Hematopoietic multipotent progenitor cell treated with erythropoietin and hydrocortisone succinate and interleukin-3 and kit ligand, for 15 days (in vitro differentiated cells): ENCODE results near the gene LRRC74B.
"Not testable (repeated sequence)": the region's sequence is repeated elsewhere in the genome, so short reads cannot be mapped to it uniquely, and the experiment has no call there.

Experiments used
- DNase-seq: peaks from one replicate; pipeline ENCODE4 v3.0.0-alpha.2; 2015; ENCODE audit warnings: low spot score

The LRRC74B gene

DNA sequence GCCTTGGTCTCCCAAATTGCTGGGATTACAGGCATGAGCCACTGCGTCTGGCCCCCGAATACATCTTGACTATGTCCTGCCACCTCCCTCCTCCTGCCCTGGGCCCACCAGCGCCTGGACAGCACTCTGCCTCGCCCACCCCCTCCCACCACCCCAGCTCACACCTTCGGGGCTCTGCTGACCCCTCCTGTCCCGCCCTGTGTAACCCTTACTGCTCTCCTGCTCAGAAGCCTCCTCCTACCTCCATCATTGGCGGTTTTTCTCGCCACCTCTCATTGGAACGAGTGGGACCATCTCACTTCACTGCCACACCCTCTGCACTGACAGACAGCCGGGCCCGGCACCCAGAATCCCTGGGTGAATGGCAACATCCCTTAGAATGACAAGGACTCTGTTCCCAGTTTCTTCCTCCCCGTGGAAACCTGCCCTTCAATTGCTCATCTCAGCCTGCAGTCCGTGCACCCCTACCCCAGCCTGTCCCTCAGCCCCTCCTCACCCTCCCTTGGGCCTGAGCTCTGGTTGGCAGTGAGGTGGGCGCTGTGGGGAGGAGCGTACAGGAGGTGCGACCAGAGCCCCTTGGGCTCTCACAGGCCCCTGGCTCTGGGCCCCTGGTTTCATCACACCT lies 32.2 kb downstream of the LRRC74B start:
- DNase-seq, result no peak

DNA sequence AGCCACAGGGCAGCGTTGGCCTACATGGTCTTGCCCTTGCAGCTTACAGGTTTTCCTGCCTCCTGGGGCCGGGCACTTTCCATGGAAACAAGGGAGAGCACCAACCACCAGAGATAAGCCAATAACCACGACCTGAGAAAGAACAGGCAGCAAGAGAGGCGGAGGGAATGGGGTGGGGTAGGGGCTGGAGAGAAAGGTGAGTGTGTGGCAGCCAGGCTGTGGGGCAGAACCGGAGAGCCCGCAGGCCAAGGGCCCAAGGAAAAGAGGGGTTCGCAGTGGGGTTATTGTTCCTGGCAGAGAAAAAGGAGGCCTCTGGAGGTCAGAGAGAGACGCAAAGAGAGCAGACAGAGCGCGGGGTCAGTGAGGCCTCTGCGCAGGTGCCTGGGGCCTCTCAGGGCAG lies 33.2 kb downstream of the LRRC74B start:
- DNase-seq, result no peak

DNA sequence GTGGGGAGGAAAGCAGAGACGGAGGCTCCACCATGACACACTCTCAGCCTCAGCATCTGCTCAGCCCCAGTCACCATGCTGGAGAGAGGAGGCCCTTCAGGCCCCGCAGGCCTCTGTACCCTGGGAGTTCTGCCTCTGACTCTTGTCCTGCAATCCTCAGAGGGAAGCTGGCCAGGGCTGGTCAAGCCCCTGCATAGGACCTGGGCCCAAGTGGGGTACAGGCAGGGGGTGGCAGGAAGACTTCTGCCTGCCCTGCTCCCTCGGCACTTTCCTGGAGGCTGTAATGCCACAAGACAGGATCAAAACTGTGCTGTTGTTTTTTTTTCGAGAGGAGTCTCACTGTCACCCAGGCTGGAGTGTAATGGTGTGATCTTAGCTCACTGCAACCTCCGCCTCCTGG lies 33.7 kb downstream of the LRRC74B start:
- no peak for DNase-seq

- DNase-seq, result no peak
Measured at GRCh38 chr22:21080435-21081137, 34.8 kb downstream of the LRRC74B start.

DNA sequence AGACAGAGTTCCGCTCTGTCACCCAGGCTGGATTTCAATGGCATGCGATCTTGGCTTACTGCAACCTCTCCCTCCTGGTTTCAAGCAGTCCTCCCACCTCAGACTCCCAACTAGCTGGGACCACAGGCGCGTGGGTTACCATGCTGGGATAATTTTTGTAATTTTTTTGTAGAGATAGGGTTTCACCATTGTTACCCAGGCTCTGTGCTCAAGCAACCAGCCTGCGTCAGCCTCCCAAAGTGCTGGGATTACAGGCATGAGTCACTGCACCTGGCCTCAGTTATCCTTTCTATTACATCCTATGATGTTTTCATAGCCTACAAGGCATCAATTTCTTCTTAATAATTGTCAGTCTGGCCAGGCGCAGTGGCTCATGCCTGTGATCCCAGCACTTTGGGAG lies 36.5 kb downstream of the LRRC74B start:
- DNase-seq, result no peak

DNA sequence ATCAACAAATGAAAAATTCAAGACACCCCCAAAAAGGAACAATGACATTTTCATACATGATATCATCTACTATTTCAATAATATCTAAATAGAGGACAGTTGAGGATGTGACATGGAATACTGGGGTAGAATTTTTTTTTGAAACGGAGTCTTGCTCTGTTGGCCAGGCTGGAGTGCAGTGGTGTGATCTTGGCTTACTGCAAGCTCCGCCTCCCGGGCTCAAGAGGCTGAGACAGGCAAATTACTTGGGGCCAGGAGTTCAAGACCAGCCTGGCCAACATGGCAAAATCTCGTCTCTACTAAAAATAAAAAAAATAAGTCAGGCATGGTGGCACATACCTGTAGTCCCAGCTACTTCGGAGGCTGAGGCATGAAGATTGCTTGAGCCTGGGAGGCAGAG lies 41.4 kb downstream of the LRRC74B start:
- no peak for DNase-seq

GRCh38 chr22:21087926-21088325 lies 42.2 kb downstream of the LRRC74B start:
- DNase-seq, result not testable (repeated sequence)

DNA sequence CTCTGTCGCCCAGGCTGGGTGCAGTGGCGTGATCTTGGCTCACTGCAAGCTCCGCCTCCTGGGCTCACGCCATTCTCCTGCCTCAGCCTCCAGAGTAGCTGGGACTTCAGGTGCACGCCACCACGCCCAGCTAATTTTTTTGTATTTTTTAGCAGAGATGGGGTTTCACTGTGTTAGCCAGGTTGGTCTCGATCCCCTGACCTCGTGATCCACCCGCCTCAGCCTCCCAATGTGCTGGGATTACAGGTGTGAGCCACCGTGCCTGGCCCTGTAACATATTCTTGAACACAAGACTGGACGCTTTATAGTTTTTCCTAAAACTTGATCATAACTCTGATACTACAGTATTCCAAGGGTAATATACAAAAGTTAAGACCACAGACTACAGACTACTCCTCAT lies 45.5 kb downstream of the LRRC74B start:
- DNase-seq, result not testable (repeated sequence)

GRCh38 chr22:21092797-21093554 lies 47.2 kb downstream of the LRRC74B start:
- no peak for DNase-seq

GRCh38 chr22:21093555-21094137 lies 47.9 kb downstream of the LRRC74B start:
- not testable (repeated sequence) for DNase-seq

GRCh38 chr22:21094911-21095772 lies 49.4 kb downstream of the LRRC74B start:
- no peak for DNase-seq

- DNase-seq, result no peak
Measured at GRCh38 chr22:21095773-21096107, 50.0 kb downstream of the LRRC74B start.

GRCh38 chr22:21096878-21097277 lies 51.1 kb downstream of the LRRC74B start:
- not testable (repeated sequence) for DNase-seq

DNA sequence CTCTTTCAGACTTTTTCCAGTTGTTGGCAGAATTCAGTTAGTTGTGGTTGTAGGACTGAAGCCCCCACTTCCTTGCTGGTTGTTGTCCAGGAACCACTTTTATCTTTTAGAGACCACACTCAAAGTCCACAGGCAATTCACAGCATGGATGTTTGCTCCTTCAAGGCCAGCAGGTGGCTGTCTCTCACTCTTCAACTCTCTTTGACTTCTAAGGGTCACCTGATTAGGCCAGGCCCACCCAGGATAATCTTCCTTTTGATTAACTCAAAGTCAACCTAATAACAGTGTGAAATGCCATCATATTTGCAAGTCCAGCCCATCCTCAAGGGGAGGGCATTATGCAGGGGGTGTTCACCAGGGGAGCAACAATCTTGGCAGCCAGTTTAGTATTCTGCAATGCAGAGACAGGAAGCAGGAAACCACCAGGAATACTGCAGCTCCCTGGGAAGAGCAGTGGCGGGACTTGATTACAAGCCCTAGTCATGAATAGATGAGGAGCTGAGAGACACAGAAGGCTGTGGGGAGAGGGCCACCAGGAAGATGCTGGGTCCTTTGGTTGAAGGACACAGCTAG lies 52.4 kb downstream of the LRRC74B start:
- DNase-seq, result no peak

DNA sequence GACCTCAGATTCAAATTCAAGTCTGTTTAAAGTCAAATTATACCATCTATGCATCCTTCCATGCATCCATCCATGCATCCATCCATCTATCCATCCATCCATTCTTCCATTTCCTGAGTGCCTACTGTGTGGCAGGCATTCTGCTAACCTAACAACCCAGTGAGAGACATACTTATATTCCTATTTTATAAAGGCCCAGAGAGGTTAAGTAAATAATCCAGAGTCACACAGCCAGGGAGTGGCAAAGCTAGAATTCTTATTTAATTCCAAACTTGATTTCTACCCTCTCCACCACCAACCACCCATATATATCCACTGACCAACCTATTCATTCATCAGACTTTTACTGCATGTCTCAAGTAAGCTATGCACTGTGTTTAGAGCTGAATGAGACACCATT lies 53.8 kb downstream of the LRRC74B start:
- DNase-seq, result no peak

- DNase-seq, result no peak
Measured at GRCh38 chr22:21100149-21101032, 54.6 kb downstream of the LRRC74B start.

GRCh38 chr22:21101877-21102638 lies 56.3 kb downstream of the LRRC74B start:
- DNase-seq, result no peak

DNA sequence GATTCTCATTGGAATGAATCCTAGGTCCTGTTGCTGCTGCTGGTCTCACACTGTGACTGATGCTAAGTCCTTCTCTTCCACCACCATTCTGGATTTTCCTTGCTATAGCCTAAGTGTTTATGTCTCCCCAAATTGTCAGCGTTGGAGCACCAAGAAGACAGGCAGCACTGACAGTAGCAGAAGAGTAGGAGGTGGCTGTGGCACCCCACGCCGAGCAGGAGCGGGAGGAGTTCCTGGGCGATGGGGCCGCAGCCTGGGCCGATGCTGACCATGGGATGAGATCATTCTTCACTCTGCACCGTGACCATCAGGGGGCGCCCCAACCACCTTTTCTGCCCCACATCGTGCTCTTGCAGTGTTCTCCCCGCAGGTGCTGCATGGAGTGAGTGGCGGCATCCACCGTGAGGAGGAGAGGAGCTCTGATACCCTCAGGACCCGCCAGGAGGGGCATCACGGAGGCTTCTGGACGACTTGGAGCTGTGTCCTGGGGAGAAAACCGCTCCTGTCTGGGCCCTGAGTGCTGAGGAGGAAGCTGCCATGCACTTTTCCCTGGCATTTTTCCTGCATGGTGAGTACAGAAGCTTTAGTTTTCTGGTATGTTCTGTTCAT lies 57.0 kb downstream of the LRRC74B start:
- DNase-seq, result peak; percentile 57

GRCh38 chr22:21103633-21104032 lies 57.9 kb downstream of the LRRC74B start:
- no peak for DNase-seq
